ENCODE results near the gene USP24.

DNA sequence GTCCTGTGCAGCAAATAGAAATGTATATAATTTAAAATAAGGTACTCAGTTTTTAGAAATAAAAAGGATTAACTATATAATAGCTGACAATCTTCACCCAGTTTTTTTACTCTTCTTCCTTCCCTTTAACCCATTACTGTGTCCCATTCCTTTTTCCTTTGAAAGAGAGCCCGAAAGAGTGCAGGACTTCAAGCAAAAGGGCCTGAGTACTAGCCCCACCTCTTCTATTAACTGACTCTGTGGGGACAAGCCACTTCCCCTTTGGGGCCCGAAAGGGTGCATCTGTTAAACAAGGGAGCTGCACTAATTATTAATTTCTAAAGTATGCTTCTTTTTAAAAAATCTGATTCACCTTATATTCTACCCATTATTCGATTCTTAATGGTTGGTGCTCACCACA is 3.3 kb downstream of the USP24 start:
- TF ChIP-seq, protein P1, sequence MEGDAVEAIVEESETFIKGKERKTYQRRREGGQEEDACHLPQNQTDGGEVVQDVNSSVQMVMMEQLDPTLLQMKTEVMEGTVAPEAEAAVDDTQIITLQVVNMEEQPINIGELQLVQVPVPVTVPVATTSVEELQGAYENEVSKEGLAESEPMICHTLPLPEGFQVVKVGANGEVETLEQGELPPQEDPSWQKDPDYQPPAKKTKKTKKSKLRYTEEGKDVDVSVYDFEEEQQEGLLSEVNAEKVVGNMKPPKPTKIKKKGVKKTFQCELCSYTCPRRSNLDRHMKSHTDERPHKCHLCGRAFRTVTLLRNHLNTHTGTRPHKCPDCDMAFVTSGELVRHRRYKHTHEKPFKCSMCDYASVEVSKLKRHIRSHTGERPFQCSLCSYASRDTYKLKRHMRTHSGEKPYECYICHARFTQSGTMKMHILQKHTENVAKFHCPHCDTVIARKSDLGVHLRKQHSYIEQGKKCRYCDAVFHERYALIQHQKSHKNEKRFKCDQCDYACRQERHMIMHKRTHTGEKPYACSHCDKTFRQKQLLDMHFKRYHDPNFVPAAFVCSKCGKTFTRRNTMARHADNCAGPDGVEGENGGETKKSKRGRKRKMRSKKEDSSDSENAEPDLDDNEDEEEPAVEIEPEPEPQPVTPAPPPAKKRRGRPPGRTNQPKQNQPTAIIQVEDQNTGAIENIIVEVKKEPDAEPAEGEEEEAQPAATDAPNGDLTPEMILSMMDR (IDR thresholded peaks at IDR 0.05; ENCODE audit: insufficient read depth, low read depth, low read length), result no peak
- TF ChIP-seq EZH2 (IDR thresholded peaks at IDR 0.05; ENCODE audit: insufficient read depth, low read length), result no peak

Measured in astrocyte (in vitro differentiated cells and primary cell).